Measurements from ENCODE around the gene GTPBP6.
"Not testable (repeated sequence)": the region's sequence is repeated elsewhere in the genome, so short reads cannot be mapped to it uniquely, and the experiment has no call there.

The GTPBP6 gene

DNA sequence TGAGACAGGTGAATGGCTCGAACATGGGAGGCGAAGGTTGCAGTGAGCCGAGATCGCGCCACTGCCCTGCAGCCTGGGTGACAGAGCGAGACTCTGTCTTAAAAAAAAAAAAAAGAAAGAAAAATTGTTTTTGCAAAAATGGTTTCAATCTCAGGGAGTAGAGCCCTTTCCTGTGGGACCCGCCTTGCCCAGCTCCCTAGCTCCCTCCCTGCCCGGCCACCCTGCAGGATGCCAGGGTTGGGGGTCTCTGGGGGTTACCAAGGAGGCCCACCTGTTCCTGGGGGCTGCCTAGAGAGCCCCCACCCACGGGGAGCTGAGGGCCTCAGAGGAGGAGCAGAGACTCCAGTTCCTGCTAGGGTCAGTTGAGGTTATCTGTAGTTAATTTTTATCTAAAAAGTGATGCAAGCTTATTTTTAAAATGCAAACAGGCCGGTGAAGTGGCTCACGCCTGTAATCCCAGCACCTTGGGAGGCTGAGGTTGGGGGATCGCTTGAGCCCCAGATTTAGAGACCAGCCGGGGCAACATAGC, 56.2 kb downstream of the GTPBP6 start:
- no peak for DNase-seq

DNA sequence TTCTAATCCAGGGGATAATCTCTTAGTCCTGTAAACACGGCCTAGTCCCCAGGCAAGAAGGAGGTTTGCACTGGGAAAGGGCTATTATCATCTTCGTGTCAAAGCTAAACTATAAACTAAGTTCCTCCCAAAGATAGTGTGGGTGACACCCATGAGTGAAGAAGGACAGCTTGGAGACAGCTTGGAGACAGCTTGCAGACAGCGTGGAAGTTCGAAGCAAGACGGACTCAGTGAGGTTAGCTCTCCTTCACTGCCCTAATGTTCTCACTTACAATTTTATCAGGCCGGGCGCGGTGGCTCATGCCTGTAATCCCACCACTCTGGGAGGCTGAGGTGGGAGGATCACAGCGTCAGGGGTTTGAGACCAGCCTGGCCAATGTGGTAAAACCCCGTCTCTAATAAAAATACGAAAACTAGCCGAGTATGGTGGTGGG, 56.7 kb downstream of the GTPBP6 start:
- DNase-seq: no peak

DNA sequence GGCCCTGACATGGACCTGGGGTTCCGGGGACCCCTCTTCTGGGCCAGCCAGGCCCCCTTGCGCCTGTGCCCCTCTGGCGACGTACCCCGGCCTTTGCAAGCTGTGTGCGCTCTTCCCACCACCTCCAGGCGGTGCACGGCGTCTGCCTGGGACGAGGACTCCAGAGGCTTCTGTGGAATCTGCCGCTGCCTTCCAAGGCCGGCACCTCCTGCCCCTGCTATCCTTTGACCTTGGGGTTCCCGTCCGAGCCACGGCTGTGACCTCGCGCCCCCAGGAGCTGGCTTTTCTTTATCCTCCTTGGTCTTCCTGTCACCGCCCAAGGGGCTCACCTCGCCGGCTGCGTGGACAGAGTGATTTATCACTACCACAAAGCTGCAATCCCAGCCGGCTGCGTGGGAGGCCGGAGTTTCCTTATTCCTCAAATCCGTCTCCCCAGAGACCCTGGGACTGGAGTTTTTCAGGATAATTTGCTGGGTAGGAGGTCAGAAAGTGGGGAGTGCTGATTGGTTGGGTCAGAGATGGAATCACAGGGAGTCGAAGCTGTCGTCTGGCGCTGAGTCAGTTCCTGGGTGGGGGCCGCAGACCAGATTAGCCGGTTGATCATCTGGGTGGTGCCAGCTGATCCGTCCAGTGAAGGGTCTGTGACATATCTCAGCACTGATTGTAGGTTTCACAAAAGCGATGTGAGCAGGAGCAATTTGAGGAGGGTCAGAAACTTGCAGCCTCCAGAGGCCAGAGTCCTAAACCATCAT, 57.3 kb downstream of the GTPBP6 start:
- no peak for DNase-seq

DNA sequence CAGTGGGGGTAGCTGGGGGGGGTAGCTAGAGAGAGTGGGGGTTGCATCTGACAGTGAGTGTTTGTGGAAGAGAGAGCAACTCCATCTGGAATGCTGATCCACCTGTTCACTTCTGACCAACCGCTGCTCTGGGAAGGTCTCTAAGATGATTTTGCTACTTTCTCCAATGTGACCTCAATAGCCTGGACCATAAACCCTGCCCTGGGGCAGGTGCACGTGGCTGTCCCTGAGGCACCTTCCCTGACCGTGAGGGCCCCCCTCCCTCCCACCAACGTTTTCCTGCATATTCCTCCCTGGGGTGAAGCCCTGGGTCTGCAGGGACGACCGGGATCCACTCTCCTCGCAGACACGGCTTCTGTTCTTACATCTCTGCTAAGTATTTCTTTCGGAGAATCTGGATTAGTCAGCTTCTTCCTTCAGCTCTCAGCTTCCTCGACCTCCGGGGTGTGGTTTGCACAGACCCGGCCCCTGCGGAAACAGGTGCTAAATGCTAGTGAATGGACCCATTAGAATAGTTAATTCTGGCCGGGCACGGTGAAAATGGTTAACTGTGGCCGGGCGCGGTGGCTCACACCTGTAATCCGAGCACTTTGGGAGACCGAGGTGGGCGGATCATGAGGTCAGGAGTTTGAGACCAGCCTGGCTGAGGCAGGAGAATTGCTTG, 58.8 kb downstream of the GTPBP6 start:
- no peak for DNase-seq

DNA sequence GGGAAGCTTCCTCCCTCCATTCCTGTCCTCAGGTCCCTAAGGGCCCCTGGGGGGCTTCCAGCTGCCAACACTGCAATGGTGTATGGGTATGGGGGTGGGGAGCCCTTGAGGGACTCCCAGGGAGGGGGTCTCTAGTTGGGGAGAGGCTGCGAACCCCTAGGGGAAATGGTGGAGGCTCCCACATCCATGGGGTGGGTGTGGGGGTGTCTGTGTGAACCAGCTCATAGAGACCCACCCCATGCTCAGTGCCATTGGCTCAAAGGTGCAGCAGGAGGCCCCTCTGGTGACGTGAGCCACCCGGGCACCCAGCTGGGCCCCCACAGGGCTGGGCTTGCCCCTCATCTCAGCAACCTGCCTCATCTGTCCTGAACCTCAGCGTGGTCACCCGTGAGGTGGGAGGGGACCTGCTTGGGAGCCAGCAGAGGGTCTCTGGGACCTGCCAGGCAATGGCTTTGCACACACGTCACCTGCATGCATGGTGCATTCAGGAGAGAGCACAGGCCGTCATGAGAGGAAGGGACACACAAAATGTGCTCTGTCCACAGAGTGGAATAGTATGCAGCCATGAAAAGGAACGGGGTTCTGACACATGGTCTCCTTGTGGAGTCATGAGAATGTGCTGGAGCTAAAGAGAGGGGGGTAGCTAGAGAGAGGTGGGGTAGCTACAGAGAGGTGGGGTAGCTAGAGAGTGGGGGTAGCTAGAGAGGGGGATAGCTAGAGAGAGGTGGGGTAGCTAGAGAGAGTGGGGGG, 60.1 kb downstream of the GTPBP6 start:
- no peak for DNase-seq

DNA sequence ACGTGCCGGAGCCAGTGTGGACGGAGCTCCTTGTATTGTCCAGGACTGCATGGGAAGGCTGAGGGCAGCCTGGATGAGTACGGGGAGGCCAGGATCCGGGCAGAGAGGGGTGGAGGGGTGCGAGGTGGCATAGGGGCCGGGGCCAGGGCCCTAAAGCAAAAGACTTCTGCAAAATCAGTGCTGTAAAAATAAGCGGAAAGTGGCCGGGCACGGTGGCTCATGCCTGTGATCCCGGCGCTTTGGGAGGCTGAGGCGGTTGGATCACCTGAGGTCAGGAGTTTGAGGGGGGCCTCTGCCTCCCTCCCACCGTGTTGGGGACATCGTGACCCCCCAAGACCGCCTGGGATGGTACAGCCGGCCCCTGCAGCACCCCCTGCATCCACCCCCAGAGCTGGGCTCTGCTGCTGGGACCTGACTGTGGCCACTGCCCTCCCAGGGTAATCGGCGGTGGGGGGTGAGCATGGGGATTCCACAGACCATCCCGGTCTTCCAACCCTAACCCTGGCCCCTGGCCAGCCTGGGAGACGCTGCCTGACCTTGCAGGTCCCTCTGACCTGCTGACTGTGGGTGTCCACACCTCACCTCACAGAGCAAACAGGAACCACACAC, 60.8 kb downstream of the GTPBP6 start:
- no peak for DNase-seq

DNA sequence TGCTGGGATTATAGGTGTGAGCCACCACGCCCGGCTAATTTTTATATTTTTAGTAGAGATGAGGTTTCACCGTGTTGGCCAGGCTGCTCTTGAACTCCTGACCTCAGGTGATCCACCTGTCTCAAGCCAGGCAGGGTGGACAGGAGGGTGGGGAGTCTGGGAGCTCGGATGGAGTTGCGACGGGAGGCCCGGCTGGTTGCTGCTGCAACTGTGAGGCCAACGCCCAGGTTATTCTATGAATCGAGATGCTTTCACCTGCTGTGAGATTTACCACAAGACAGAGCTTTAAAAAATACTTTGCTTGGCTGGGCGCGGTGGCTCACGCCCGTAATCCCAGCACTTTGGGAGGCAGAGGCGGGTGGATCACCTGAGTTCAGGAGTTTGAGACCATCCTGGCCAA, 61.5 kb downstream of the GTPBP6 start:
- not testable (repeated sequence) for DNase-seq

DNA sequence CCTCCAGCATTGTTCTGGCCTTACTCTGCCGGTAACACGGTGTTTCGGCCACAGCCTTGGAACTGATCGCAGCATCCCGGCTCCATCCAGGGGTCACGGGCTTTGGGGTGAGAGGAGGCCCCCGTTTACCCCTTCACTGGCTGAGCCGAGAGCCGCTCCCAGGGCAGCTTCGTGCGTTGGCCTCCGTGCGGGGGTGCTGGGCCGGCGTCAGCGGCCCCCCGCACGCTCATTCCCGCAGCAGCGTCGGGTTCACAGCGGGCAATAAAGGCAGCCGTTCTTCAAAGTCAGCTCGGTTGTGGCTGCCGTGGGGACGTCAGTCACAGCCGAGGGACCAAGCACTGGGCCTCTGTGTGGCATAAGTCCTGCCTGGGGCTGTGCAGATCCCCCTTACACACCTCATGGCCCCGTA, 62.7 kb downstream of the GTPBP6 start:
- no peak for DNase-seq

Measured in NCI-H82 (cell line).